Stimulated activated CD4-positive, alpha-beta T cell treated with anti-CD3 and anti-CD28 coated beads, Interleukin-1b, Interleukin-23, amount 100 ng/mL, for 1 hour (primary cell): Measurements from ENCODE around the gene SNAP29.
"Not testable (repeated sequence)": the region's sequence is repeated elsewhere in the genome, so short reads cannot be mapped to it uniquely, and the experiment has no call there.

ENCODE experiments used
- DNase-seq, 2 donors: peaks; one replicate each; pipeline ENCODE4 v3.0.0-alpha.2; 2020; ENCODE audit warnings: low read depth in 2 of 2

Gene SNAP29

DNA sequence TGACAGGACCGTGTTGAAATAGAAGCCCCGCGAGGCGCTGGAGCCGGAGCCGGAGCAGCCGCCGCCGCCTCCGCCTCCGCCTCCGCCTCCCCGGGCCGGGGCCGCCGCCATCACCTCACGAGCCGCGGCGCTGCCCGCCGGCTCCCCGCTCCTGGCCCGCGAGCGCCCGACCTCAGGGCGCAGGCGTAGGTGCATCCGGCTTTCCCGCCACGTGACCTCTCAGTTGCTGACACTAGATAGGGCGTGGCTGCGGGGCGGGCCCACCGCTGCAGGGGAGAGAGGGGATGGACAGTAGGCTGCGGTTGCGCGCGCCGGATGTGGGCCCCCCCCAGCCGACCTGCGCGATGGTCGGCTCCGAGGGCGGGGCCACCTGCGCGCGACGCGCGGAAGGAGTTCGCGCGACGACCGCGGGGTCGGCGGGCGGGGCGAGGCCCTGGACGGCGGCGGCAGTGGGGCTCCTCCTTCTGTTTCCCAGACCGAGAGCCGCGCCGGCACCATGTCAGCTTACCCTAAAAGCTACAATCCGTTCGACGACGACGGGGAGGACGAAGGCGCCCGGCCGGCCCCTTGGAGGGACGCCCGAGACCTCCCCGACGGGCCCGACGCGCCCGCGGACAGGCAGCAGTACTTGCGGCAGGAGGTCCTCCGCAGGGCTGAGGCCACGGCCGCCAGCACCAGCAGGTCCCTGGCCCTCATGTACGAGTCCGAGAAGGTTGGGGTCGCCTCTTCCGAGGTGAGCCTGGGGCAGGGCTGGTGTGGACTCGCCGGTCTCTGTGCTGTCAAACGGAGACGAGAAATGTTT, at the start of gene SNAP29, which contains the start of gene PI4KA:
Gene SNAP29, plus strand, starts transcription at position 393 of the 802 bp plus-strand sequence. Its CDS starts 104 bp downstream, at position 497.
Gene PI4KA, minus strand, starts transcription at position 197 of the 802 bp plus-strand sequence. Its CDS starts 86 bp downstream, at position 111.
- DNase-seq: peak; percentile 91 to 95

DNA sequence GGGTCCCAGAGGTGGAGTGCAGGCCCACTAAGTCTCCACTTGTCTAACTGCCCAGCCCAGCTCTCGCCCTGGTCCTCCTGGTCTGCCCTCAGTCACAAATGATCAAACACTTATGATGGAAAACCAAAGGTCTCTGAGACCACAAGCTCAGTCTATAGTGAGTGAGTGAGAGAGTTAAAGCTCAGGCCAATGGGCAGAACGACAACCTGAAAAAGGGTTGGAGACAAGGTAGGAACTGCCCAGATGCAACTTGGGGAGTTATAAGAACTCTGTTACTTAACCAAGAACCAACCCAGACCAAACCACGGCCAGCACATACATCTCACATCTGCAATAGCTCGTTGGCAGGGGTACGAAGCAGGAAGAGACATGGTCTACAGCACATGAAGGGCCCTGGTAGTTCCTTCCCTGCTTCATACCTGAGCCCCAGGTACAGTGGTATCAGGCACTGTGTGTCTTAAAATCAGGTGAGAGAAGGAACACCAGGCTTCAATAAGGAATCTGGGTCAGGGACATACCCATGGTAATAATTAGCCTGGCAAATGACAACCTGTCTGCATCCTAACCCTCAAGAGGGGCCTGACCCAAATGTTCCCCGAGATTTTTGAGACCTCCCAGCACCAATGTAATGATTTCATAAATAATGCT, 49.1 kb upstream of the SNAP29 start:
- no peak for DNase-seq

DNA sequence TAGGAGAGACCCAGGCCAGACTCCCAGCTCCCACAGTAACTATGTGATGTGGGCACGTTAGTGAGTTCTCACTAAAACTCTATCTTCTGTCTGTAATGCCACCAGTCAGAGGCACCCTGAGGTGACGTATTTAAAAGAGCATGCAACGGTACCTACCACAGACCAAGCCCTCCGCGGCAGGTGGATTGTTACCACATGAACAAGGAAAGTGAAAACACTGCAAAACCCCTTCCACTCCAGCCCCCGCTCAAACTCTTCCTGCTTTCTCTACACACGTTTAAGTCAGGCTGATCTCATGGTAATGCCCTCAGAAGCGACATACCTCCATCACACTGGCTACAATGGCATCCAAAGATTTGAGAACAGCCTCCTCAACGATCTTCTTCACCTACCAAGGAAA, 48.2 kb upstream of the SNAP29 start:
- no peak for DNase-seq

DNA sequence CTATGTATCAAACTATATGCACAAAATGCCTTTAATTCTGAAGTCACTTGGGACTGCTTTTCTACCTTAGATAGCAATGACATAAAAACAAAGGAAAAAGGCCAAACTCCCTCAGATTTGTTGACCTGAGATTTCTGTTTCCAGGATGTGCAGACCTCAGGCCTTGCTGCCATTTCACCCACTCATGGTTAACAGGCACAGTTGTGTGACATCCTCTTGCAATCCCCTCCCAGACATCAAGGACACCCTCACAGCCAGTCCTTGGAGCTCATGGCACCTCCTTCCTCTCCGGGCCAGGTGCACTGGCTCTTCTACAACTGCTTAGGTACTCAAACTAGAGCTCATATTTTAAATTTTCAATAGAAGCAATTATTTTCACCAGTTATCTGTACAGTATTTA, 47.6 kb upstream of the SNAP29 start:
- DNase-seq: no peak

DNA sequence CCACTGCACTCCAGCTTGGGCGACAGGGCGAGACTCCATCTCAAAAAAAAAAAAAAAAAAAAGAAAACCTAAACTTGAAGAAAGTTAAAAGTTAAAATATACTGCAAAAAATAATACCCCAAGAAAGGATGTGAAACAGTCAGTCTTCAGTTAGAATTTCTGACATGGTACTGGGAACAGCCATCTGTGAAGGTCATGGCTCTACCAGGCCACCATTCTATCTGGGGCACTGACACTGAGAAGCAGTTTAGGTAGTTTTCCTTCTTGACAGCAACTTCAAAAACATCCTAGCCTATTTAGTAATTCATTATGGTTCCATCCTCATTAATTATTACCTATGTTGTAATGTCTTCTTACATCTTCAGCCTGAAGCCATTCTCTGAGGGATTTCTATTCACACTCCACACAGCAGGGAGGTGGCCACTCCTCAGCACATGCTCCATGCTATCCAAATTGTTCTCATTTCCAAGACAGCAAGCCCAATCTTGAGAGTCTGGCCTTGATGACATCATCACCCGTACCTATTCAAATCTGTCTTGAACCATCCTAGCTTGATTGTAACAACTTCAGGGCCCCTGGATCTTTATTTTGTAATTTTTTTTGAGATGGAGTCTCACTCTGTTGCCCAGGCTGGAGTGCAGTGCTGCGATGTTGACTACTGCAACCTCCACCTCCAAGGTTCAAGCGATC, 46.7 kb upstream of the SNAP29 start:
- DNase-seq: no peak

DNA sequence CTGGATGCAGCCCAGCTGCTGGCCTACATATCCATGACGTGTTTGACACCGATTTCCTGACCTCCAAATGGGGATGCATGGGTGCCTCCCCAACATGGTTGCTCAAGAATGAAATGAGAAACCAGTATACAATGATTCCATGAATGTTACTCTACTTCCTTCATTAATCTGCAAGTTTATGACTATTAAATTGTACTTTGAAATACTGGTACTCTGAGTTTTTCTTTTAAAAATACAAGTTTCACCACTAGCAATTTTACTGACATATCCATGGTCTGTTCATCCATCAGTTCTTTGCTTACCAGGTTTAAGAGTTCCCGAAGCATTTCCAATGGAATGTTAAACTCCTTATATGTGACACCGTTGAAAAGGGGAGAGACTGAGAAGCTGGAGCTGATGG, 45.8 kb upstream of the SNAP29 start:
- DNase-seq: no peak

DNA sequence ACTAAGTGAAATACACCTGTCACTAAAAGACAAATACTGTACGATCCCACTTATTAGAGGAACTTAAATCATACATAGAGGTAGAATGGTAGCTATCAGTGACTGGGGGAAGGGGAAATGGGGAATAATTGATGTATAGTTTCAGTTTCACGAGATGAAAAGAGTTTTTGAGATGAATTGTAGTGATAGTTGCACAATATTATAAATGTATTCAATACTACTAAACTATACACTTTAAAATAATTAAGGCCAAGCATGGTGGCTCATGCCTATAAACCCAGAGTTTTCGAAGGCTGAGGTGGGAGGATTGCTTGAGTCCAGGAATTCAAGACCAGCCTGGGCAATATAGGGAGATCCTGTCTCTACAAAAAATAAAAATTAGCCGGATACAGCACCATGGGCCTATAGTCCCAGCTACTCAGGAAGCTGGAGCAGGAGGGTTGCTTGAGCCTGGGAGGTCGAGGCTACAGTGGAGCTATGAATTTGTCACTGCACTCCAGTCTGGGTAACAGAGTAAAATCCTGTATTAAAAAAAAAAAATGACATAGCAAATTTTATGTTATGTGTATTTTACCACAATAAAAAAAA, 44.5 kb upstream of the SNAP29 start:
- no peak for DNase-seq

DNA sequence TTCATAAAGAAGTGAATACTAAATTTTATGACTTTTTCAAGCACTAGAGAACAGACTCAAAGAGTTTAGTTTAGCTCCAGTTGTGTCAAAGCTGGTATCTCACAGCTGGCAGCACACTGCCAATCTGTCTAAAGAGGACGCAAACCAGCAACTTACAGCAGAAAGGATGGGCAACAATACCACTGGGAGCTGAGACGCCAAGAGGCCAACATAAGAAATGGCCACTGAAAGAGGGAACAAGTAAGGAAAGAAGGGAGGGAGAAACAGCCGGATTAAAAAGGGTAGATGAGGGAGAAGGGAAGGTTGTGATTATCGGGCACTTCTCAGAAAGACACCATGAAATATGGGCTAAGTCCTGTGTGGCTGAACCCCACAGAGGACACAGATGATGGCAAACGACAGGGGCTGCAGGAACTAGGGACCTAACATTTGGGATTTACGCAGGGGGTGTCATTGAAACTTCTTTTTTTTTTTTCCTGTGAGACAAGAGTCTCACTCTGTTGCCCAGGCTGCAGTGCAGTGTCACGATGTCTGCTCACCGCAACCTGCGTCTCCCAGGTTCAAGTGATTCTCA, 43.2 kb upstream of the SNAP29 start:
- DNase-seq: no peak

DNA sequence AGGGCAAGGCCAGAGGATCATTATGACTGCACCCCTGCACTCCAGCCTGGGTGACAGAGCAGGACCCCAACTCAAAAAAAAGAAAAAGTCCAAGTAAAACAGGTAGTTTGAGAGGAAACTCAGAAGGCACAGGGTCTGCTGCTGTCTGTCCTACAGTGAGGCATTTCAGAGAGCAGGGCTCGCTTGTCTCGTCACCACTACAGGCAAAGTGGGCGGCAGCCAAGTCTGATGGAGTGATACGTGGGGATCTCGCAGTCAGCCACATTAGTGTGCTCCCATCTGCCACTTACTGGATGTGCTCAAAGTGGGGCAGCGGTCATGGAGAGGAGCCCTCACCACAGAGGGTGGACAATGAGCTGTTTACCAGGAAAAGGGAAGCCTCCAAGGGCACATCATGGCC, 42.2 kb upstream of the SNAP29 start:
- no peak for DNase-seq

DNA sequence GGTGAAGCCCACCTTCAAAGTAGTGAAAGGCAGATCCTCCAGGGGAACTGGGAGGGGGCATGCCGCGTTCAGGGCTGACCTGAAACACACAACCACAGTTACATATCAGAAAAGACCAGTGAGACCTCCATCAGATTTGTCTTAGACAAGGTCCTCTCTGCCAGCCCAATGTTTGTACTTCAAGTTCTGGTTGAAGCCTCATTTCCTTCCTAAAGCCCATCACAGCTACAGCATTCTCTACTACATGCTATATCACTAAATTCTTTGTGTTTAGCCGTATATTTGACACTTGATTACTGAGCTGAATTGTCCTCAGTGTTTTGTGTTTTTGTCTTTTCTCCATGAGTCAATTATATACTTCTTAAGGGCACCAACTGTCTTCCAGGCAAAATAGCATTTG, 40.3 kb upstream of the SNAP29 start:
- DNase-seq: no peak

DNA sequence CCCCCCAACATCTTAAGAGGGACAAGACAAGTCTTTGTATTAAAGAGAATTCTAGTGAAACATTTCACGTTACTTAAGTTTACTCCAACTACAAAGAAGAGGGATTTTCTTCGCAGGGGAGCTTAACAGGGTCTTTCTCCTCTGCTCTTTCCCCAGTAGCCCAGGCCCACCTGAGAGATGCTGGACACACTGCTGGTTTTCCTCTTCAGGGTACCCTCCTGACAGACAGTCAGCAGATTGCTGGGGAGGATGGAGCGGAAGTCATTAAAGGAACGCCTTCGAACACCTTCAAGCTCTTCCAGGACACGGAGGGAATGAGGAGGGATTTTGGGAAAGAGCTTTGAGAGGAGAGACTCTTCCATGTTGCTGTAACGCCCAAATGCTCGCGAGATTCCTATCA, 39.3 kb upstream of the SNAP29 start:
- DNase-seq: no peak

DNA sequence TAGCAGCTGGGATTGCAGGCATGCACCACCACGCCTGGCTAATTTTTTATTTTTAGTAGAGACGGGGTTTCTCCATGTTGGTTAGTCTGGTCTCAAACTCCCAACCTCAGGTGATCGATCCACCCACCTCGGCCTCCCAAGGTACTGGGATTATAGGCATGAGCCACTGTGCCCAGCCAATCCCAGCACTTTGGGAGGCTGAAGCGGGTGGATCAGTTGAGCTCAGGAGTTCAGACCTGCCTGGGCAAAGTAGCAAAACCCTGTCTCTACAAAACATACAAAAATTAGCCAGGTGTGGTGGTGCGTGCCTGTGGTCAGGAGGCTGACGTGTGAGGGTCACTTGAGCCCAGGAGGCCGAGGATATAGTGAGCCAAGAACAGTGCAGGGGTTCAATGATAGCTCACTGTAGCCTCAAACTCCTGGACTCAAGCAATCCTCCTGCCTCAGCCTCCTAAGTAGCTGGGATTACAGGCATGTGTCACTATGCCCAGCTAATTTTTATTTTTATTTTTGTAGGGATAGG, 37.0 kb upstream of the SNAP29 start:
- not testable (repeated sequence) for DNase-seq

DNA sequence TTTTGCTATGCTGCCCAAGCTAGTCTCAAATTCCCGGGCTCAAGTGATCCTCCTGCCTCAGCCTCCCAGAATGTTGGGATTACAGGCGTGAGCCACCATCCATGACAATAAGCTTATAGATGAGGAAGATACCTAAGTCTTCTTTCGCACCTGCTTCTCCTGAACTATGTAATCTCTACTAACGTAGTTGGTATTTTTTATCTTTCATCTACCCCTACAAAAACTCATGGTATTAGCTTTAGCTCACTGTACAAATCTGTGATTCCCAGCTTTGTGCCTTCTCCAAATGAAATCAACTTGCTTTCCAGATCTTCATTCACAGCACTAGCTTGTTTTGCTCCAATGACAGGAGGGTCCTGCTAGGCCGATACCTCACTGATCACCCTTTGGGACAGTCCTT, 36.6 kb upstream of the SNAP29 start:
- no peak for DNase-seq

DNA sequence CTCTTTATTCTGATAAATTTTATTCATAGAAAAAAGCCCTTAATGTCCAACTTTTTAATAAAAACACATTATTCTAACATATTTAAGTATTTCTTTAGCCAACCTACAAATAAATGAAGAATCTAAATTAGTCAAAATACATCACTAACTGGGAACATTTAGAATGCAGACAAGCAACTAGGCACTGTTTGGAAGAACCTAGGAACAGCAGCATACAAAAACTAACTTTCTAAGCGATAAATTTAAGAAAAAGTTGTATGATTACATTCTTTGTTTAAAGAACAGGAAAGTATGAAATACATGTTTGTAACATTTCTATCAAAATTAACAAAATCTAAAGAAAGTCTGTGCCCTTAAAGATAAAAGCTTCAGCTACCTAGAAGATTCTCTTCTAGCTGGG, 35.5 kb upstream of the SNAP29 start:
- no peak for DNase-seq

DNA sequence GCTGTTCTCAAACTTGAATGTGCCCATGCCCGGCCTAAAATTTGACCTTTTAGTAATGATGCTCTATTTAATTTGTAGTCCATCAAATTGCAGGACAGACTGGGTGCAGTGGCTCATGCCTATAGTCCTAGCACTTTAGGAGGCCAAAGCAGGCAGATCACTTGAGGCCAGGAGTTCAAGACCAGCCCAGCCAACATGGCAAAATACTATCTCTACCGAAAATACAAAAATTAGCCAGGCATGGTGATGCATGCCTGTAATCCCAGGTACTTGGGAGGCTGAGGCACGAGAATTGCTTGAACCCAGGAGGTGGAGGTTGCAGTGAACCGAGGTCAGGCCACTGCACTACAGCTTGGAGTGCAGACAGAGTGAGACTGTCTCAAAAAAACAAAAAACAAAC, 33.6 kb upstream of the SNAP29 start:
- DNase-seq: not testable (repeated sequence)

DNA sequence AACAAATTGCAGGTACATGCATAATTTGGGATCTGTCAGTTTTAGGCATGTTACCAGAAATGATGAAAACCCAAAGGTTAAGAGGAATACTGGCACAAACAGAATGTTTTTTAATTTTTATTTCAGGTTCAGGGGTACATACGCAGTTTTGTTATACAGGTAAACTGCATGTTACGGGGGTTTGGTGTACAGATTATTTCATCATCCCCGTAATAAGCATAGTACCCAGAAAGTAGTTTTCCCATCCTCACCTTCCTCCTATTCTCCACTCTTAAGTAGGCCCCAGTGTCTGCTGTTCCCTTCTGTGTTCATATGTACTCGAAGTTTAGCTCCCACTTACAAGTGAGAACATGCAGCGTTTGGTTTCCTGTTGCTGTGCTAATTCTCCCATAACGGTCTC, 33.2 kb upstream of the SNAP29 start:
- DNase-seq: no peak

DNA sequence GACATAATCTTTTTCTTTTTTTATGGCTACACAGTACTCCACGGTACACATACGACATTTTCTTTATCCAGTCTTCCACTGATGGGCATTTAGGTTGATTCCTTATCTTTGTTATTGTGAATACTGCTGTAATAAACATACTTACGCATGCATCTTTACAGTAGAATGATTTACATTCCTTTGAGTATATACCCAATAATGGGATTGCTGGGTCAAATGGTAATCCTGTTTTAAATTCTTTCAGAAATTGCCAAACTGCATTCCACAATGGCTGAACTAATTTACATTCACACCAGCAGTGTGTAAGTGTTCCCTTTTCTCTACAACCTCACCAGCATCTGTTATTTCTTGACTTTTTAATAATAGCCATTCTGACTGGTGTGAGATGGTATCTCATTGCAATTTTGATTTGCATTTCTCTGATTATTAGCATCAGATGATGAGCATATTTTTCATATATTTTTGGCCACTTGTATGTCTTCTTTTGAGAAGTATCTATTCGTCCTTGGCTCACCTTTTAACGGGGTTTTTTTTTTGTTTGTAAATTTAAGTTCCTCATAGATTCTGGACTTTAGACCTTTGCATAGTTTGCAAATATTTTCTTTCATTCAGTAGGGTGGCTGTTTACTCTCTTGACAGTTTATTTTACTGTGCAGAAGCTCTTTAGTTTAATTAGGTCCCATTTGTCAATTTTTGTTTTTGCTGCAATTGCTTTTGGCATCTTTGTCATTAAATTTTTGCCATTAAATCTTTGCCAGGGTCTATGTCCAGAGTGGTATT, 32.2 kb upstream of the SNAP29 start:
- not testable (repeated sequence) for DNase-seq

DNA sequence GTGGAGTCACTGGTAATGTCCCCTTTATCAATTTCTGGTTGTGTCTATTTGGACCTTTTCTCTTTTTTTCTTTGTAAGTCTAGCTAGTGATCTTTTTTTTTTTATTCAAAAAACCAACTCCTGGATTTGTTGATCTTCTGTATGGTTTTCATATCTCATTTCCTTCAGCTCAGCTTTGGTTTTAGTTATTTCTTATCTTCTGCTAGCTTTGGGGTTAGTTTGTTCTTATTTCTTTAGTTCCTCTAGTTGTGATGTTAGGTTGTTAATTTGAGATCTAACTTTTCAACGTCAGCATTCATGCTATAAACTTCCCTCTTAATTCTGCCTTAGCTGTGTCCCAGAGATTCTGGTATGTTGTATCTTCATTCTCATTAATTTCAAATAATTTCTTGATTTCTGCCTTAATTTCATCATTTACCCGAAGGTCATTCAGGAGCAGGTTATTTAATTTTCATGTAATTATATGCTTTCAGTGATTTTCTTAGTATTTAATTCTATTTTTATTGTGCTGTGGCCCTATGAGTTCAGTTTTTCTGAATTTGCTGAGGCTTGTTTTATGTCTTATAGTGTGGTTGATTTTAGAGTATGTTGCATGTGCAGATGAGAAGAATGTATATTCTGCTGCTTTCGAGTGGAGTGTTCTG, 29.2 kb upstream of the SNAP29 start:
- DNase-seq: no peak

DNA sequence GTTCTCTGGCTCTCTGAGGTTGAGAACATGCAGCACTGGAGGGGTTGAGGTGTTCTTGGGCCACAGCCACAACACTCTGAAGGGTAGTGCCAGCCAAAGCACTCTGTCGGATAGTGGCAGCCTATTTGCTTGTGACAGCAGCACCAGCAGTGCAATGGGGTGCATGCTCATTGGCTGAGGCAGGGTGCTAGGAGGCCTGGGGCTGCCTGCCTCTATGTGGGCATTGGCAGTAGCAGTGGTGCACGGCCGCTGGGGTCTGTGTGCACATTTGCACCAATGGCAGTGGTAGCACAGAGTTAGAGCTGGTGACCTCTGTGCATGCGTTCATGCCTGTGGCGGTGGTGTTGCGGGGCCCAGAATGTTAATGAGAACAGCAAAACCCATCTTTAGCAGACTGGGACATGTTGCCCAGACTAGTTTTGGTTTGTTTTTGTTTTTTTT, 25.6 kb upstream of the SNAP29 start:
- DNase-seq: no peak

DNA sequence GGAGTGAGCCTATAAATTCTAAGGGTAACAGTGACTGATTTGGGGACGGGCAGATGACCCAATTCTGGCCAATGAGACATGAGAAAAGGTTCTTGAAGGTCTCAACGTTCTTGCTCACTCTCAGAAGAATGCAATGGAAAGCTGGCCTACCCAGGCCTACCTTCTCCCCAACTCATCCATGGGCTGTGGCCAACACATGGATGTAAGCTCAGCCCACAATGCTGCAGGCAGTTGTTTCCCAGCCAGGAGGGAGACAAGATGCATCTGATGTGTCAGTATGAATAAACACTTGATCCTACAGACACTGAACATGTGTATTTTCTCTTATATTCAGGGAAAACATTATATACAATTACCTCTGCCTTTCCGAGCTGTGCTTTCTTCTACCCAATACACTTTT, 24.6 kb upstream of the SNAP29 start:
- no peak for DNase-seq
